ENCODE results near the gene NPR2.

DNA sequence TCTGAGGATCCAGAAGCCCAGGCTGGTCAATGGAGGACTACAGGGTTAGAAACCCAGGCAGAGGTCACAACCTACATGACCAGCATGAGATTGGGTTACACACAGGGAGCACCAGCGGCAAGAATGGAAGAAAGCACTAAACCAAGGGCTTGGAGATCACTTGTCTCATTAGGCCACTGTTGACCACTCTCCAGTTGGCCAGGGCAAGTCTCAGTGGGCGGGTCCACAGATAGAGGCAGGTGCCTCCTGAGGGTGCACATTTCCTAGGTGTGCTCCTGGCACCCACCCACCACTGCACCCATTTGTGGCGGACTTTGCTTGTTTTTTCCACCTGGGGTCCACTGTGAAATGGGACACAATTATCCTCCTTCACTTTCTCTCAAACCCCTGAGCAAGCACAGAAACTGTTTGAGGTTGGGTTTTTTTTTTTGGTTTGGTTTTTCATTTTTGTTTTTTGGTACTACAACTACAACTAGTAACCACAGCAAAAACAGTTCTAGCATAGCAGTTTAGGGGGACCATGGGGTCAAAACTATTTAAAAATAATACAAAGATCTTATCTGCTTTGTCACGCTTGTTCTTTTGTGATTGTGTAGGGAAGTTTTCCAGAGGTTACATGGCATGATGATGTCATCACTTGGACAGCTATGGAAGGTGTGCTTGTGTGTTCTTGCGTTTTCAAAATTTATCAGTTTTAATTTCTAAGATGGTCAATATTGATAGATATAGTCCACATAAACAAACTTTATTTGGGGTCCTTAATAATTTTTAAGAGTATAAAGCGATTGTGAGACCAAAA is 6.1 kb downstream of the NPR2 start:
- TF ChIP-seq, protein P1, sequence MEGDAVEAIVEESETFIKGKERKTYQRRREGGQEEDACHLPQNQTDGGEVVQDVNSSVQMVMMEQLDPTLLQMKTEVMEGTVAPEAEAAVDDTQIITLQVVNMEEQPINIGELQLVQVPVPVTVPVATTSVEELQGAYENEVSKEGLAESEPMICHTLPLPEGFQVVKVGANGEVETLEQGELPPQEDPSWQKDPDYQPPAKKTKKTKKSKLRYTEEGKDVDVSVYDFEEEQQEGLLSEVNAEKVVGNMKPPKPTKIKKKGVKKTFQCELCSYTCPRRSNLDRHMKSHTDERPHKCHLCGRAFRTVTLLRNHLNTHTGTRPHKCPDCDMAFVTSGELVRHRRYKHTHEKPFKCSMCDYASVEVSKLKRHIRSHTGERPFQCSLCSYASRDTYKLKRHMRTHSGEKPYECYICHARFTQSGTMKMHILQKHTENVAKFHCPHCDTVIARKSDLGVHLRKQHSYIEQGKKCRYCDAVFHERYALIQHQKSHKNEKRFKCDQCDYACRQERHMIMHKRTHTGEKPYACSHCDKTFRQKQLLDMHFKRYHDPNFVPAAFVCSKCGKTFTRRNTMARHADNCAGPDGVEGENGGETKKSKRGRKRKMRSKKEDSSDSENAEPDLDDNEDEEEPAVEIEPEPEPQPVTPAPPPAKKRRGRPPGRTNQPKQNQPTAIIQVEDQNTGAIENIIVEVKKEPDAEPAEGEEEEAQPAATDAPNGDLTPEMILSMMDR (IDR thresholded peaks at IDR 0.05 in 2 of 3, conservative IDR thresholded peaks at IDR 0.05 in 1 of 3; ENCODE audit: borderline replicate concordance in 1 of 3, insufficient read depth in 1 of 3, low read depth in 2 of 3, low read length in 2 of 3) = no peak
- TF ChIP-seq POLR2A (IDR thresholded peaks at IDR 0.05; ENCODE audit: borderline replicate concordance, extremely low read depth, insufficient read depth, insufficient read length) = no peak
- no peak for TF ChIP-seq POLR2AphosphoS5 (IDR thresholded peaks at IDR 0.05; ENCODE audit: low read depth, low read length)
- no peak for TF ChIP-seq RAD21 (IDR thresholded peaks at IDR 0.05; ENCODE audit: low read depth)
- no peak for TF ChIP-seq EGR1 (IDR thresholded peaks at IDR 0.05; ENCODE audit: low read depth)
- TF ChIP-seq, protein P2, sequence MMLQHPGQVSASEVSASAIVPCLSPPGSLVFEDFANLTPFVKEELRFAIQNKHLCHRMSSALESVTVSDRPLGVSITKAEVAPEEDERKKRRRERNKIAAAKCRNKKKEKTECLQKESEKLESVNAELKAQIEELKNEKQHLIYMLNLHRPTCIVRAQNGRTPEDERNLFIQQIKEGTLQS (IDR thresholded peaks at IDR 0.05) = no peak
- no peak for TF ChIP-seq EZH2 (IDR thresholded peaks at IDR 0.05)
- TF ChIP-seq YY1 (IDR thresholded peaks at IDR 0.05; ENCODE audit: extremely low read depth, insufficient replicate concordance, low read depth, low read length) = no peak
- no peak for TF ChIP-seq SRF (IDR thresholded peaks at IDR 0.05; ENCODE audit: low read depth)
- TF ChIP-seq, protein P3, sequence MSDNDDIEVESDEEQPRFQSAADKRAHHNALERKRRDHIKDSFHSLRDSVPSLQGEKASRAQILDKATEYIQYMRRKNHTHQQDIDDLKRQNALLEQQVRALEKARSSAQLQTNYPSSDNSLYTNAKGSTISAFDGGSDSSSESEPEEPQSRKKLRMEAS (IDR thresholded peaks at IDR 0.05) = no peak
- no peak for TF ChIP-seq ZFX (IDR thresholded peaks at IDR 0.05)
